ENCODE results near the gene TBC1D7. TPM values are rescaled to one million over a fixed set of nuclear protein-coding genes. Genes with fewer than 3 reads are reported as not detected.

The TBC1D7 gene
- total and polyA plus RNA-seq, 8 donors, result 18.3 to 38.8 (median 33.6) TPM

DNA sequence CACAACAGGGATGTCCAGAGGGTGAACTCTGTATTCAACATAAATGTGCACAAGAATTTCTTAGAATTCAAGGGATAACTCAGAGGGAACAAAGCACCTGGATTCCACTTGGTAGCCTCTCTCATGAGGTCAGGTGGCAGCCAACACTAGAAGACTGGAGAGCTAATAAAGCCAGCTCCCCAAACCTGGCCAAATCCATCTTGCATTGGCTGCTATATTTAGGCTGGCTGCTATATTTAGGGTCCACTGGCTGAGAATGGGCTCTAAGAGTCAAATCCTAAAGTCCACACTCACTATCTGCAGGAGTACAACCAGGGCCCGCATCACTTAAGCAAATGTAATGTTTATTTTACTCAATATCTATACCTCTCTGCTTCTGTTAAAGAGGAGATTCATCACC, 20.0 kb downstream of the TBC1D7 start:
- Histone ChIP-seq H3K27ac (peak overlapping the region in 1 of 2 donors; percentile 77), H3K4me1 (peaks cover 7 to 36% of the 10 kb centered on the region in 2 donors), H3K9me3 (no peaks in the 10 kb centered on the region), H3K27me3 (no peaks in the 10 kb centered on the region), H3K36me3 (peaks cover 0 to 45% of the 10 kb centered on the region in 2 donors), H3K4me3 (no peak overlapping the region)
- ATAC-seq (no peak), DNase-seq (no peak)
- intact Hi-C loops (cut with DNase I), result no loop called here
- TF ChIP-seq, protein P1, sequence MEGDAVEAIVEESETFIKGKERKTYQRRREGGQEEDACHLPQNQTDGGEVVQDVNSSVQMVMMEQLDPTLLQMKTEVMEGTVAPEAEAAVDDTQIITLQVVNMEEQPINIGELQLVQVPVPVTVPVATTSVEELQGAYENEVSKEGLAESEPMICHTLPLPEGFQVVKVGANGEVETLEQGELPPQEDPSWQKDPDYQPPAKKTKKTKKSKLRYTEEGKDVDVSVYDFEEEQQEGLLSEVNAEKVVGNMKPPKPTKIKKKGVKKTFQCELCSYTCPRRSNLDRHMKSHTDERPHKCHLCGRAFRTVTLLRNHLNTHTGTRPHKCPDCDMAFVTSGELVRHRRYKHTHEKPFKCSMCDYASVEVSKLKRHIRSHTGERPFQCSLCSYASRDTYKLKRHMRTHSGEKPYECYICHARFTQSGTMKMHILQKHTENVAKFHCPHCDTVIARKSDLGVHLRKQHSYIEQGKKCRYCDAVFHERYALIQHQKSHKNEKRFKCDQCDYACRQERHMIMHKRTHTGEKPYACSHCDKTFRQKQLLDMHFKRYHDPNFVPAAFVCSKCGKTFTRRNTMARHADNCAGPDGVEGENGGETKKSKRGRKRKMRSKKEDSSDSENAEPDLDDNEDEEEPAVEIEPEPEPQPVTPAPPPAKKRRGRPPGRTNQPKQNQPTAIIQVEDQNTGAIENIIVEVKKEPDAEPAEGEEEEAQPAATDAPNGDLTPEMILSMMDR (IDR thresholded peaks at IDR 0.05), result no peak

DNA sequence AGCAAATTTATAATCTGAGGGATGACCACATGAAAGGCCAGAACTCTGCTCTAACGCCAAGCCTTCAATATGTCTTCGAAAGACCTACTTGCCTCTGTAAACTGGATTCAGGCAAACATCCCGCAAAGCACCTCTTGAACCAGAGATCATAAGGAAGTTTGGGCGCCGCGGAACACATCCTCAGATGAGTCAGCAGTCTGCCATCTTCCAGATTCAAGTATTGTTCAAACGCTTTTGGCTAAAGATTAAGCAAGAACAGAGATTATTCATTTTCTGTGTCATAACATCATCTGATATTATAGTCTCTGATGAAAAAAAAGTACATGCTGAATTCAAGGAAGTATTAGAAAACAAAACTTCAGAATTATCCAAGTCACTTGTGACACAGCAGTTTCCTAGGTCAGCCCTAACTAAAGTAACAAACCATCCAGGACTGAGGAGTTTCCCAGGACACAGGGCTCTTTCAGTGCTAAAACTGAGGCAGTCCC, 20.8 kb downstream of the TBC1D7 start:
- ATAC-seq, result no peak
- TF ChIP-seq, protein P1 (IDR thresholded peaks at IDR 0.05), result no peak
- Histone ChIP-seq H3K36me3 (peaks cover 0 to 37% of the 10 kb centered on the region in 2 donors), H3K4me3 (no peak overlapping the region), H3K27me3 (no peaks in the 10 kb centered on the region), H3K9me3 (no peaks in the 10 kb centered on the region), H3K27ac (peak overlapping the region in 1 of 2 donors; percentile 77), H3K4me1 (peaks cover 10 to 44% of the 10 kb centered on the region in 2 donors)
- intact Hi-C loops (cut with DNase I), result no loop called here
- DNase-seq, result peak in 2 of 4 donors; percentile 66 to 81

DNA sequence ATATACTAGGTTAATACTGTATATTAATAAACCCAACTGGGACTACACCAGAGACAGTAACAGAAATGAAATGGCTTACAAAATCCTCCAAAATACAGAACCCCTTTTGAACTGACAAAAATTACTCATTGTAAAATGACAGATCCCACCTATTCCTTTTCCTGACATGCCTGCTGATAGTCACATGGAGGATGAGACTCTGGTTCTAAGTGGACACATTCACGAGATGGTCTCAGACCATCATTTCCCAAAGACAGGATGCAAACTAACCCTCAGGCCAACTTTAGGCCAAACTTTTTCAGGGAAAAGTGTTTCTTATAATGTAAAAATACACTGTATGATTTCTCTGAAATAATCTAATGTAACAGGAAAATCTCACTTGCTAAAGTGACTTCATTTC, 22.5 kb downstream of the TBC1D7 start:
- peaks cover 10 to 55% of the 10 kb centered on the region in 2 donors for H3K4me1 ChIP-seq
- intact Hi-C loops (cut with DNase I), result no loop called here
- no peak overlapping the region for H3K4me3 ChIP-seq
- ATAC-seq (no peak), DNase-seq (no peak)
- no peaks in the 10 kb centered on the region for H3K9me3 ChIP-seq
- TF ChIP-seq, protein P1 (IDR thresholded peaks at IDR 0.05), result no peak
- no peaks in the 10 kb centered on the region for H3K27me3 ChIP-seq
- no peak overlapping the region for H3K27ac ChIP-seq
- peaks cover 0 to 35% of the 10 kb centered on the region in 2 donors for H3K36me3 ChIP-seq

DNA sequence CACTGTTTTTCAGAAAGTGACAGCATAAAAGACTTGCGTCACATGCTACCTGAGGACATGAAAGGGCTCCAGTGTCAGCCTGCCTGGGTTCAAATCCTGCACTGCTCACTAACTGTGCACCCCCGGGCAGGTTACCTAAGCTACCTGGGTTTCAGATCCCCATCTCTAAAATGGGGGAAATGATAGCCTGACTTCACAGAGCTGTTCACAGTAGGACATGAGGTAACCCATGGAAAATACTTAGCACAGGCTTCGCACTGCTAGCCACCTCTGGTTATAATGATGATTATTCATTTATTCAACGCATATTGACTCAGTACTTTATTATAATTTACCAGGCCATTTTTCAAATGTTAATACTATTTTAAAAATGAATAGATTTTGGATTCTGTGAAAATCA, 23.0 kb downstream of the TBC1D7 start:
- H3K9me3 ChIP-seq, result no peaks in the 10 kb centered on the region
- peaks cover 0 to 40% of the 10 kb centered on the region in 2 donors for H3K36me3 ChIP-seq
- no peak overlapping the region for H3K27ac ChIP-seq
- intact Hi-C loops (cut with DNase I), result no loop called here
- no peak for DNase-seq
- H3K4me3 ChIP-seq, result no peak overlapping the region
- ATAC-seq, result no peak
- TF ChIP-seq, protein P1 (IDR thresholded peaks at IDR 0.05), result no peak
- H3K4me1 ChIP-seq, result peaks cover 10 to 55% of the 10 kb centered on the region in 2 donors
- H3K27me3 ChIP-seq, result no peaks in the 10 kb centered on the region

DNA sequence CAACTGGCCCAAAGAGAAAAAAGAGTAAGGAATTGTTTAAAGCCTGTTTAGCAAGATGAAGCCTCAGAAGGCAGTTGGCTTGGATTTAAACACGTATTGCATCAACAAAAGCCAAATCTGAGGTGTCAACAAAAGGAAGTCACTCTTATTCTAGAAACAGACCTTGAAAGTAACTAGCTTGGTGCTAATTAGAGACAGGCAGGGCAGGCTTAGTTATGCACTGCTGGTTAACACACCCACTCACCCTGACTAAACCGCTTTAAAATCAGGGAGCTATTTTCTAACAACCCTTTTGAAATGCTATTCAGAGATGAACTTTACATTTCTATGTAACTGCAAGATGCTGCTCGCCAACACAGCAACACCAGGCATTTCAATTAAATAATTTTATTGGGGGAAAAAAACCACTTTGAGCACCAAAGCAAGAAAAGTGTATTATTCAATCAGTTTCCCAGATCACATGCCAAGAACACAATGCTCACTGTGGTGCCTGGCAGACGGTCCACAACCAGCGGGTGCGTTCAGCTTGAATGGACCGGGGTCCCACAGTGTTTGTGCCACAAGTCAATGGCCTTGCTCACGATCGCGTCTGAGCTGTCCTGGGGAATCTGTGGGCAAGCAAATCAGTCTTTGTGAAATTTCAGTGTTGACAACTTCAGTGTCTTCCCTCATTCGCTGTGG, 23.6 kb downstream of the TBC1D7 start:
- H3K4me3 ChIP-seq, result no peak overlapping the region

More for the DNA sequence above, 23.6 kb downstream of the TBC1D7 start:
- no peaks in the 10 kb centered on the region for H3K9me3 ChIP-seq
- peak overlapping the region in 1 of 2 donors; percentile 92 for H3K27ac ChIP-seq
- H3K36me3 ChIP-seq, result peaks cover 0 to 44% of the 10 kb centered on the region in 2 donors
- TF ChIP-seq, protein P1 (IDR thresholded peaks at IDR 0.05), result no peak
- intact Hi-C loops (cut with DNase I), result no loop called here
- H3K27me3 ChIP-seq, result no peaks in the 10 kb centered on the region
- peaks cover 10 to 55% of the 10 kb centered on the region in 2 donors for H3K4me1 ChIP-seq
- no peak for ATAC-seq
- DNase-seq, result no peak

Measured in left lung (tissue), 10 donors.